ENCODE results near the gene PLXNC1.

GRCh38 chr12:94284046-94284445 is 135.7 kb downstream of the PLXNC1 start:
- TF ChIP-seq CTCF (IDR thresholded peaks at IDR 0.05), result no peak
- no peak for TF ChIP-seq POLR2A (IDR thresholded peaks at IDR 0.05)
